Mammary epithelial cell (primary cell): ENCODE measurements around the gene SLC17A8.

Experiments used
- EZH2 ChIP-seq: IDR thresholded peaks from 2 replicates; pipeline ENCODE4 v1.6.1; 2012; ENCODE audit warnings: low read length, inconsistent platforms, borderline replicate concordance
- TF ChIP-seq, protein P1 (sequence below), 2 donors: IDR thresholded peaks in 1 of 2; conservative IDR thresholded peaks in 1 of 2; 2 replicates each; pipeline ENCODE4 v1.5.1; 2011 to 2012; ENCODE audit warnings: inconsistent platforms in 2 of 2, low read length in 2 of 2, mild to moderate bottlenecking in 2 of 2, control low read depth in 1 of 2, low read depth in 1 of 2; ENCODE audit not compliant: insufficient read depth in 1 of 2; ENCODE audit errors: extremely low read depth in 1 of 2

DNA sequence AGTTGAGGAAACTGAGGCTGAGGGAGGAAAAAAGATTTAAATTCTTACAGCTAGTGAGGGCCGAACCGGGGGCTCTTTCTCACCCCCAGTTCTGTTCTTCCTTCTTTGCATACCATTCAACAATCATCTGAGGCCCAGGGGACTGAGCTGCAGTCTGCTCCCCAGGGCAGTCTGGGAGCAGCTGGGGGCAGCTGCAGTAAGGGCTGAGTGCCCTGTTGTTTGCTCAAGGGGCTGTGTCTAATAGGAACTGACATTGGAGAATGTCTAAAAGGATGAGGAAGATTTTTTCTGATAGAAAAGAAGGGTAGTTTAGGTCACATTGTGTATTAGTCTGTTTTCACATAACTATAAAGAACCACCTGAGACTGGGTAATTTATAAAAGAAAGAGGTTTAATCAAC, 42.2 kb downstream of the SLC17A8 start:
- TF ChIP-seq EZH2: no peak
- TF ChIP-seq, protein P1, sequence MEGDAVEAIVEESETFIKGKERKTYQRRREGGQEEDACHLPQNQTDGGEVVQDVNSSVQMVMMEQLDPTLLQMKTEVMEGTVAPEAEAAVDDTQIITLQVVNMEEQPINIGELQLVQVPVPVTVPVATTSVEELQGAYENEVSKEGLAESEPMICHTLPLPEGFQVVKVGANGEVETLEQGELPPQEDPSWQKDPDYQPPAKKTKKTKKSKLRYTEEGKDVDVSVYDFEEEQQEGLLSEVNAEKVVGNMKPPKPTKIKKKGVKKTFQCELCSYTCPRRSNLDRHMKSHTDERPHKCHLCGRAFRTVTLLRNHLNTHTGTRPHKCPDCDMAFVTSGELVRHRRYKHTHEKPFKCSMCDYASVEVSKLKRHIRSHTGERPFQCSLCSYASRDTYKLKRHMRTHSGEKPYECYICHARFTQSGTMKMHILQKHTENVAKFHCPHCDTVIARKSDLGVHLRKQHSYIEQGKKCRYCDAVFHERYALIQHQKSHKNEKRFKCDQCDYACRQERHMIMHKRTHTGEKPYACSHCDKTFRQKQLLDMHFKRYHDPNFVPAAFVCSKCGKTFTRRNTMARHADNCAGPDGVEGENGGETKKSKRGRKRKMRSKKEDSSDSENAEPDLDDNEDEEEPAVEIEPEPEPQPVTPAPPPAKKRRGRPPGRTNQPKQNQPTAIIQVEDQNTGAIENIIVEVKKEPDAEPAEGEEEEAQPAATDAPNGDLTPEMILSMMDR (conservative IDR thresholded peaks at IDR 0.05 in 1 of 2, IDR thresholded peaks at IDR 0.05 in 1 of 2; ENCODE audit: extremely low read depth in 1 of 2, insufficient read depth in 1 of 2, low read depth in 1 of 2, low read length in 2 of 2): no peak
